Gastrocnemius medialis (tissue), 4 donors: ENCODE data around the gene TIMM17A. TPM values are rescaled to one million over a fixed set of nuclear protein-coding genes. Genes with fewer than 3 reads are reported as not detected.

ENCODE experiments used
- ATAC-seq, 2 donors: fragments of 150-250 bp; one replicate each; pipeline ENCODE4 v1.9.1; 2016
- DNase-seq, 2 donors: peaks; one replicate each; pipeline ENCODE4 v3.0.0-alpha.2; 2019
- H3K27ac ChIP-seq, 4 donors: fragments of 200-600 bp; sonication (generic); 1 replicate in 1 of 4; 2 replicates in 3 of 4; pipeline ENCODE4 v1.5.1; 2016 to 2018; ENCODE audit warnings: mild to moderate bottlenecking in 2 of 4, moderate library complexity in 1 of 4
- H3K27me3 ChIP-seq, 3 donors: fragments of 200-600 bp; sonication (generic) in 2 of 3; 1 replicate in 1 of 3; 2 replicates in 2 of 3; pipeline versions ENCODE4 v1.5.1 to v1.6.0; 2016 to 2019; ENCODE audit warnings: mild to moderate bottlenecking in 1 of 3, moderate library complexity in 1 of 3
- H3K36me3 ChIP-seq, 2 donors: fragments of 200-600 bp; sonication (generic) in 1 of 2; one replicate each; pipeline ENCODE4 v1.5.1; 2017 to 2018
- H3K4me1 ChIP-seq, 2 donors: fragments of 200-600 bp; sonication (generic) in 1 of 2; one replicate each; pipeline ENCODE4 v1.5.1; 2016 to 2017; ENCODE audit warnings: mild to moderate bottlenecking in 2 of 2
- H3K4me3 ChIP-seq, 4 donors: fragments of 200-600 bp; sonication (generic) in 3 of 4; 1 replicate in 1 of 4; 2 replicates in 3 of 4; pipeline ENCODE4 v1.5.1; 2016 to 2019; ENCODE audit warnings: mild to moderate bottlenecking in 2 of 4
- H3K9me3 ChIP-seq, 3 donors: fragments of 200-600 bp; sonication (generic) in 2 of 3; 1 replicate in 1 of 3; 2 replicates in 2 of 3; pipeline ENCODE4 v1.5.1; 2016 to 2019
- CTCF ChIP-seq, 5 experiments: fragments of 450-650 bp in 3 of 5; fragments of 200-600 bp in 2 of 5; sonication (generic) in 2 of 5; IDR thresholded peaks in 4 of 5; conservative IDR thresholded peaks in 1 of 5; 1 replicate in 4 of 5; 2 replicates in 1 of 5; pipeline ENCODE4 v1.5.1; 2016 to 2019; ENCODE audit warnings: antibody characterized with exemption in 5 of 5, mild to moderate bottlenecking in 3 of 5, moderate library complexity in 3 of 5
- POLR2A ChIP-seq, 2 donors: fragments of 450-650 bp; IDR thresholded peaks; one replicate each; pipeline ENCODE4 v1.6.1; 2017; ENCODE audit warnings: antibody characterized with exemption in 2 of 2, mild to moderate bottlenecking in 2 of 2, moderate library complexity in 2 of 2
- in situ Hi-C, 4 donors: fragments of 200-750 bp; cut with MboI; loops; one replicate each; pipeline versions ENCODE4 v1.15.0 to v1.8.0; 2017; ENCODE audit warnings: low sequenced_read_pairs in 4 of 4
- intact Hi-C: fragments of 100-400 bp; cut with DNase I; formaldehyde crosslinking; loops from one replicate; pipeline ENCODE4 v1.15.1; 2023; ENCODE audit warnings: low total_unique reads
- total RNA-seq, 4 donors: library from RNA; depleted of rRNA; stranded (reverse); fragments of >200 nt; gene quantifications; one replicate each; pipeline versions ENCODE4 v1.1.0 to v1.2.3, GENCODE V29; 2016

TIMM17A gene
- total RNA-seq, 4 donors from 2014 or later: 33.6 to 67.6 (median 43.3) TPM

- Histone ChIP-seq H3K27ac (no peak overlapping the region), H3K4me3 (no peak overlapping the region), H3K9me3 (no peaks in the 10 kb centered on the region), H3K36me3 (peaks cover 4 to 91% of the 10 kb centered on the region in 2 donors), H3K27me3 (no peaks in the 10 kb centered on the region), H3K4me1 (no peaks in the 10 kb centered on the region)
- in situ Hi-C loops: no loop called here
- intact Hi-C loops: no loop called here
- TF ChIP-seq POLR2A (IDR thresholded peaks at IDR 0.05): no peak
- TF ChIP-seq CTCF (IDR thresholded peaks at IDR 0.05 in 4 of 5, conservative IDR thresholded peaks at IDR 0.05 in 1 of 5): no peak
- ATAC-seq (no peak), DNase-seq (no peak)
Observed at GRCh38 chr1:201966171-201966570, 10.9 kb downstream of the TIMM17A start.

GRCh38 chr1:201968202-201968925 lies 13.1 kb downstream of the TIMM17A start:
- intact Hi-C loops (no loop called here), in situ Hi-C loops (no loop called here)
- no peaks in the 10 kb centered on the region for H3K27me3 ChIP-seq
- no peaks in the 10 kb centered on the region for H3K9me3 ChIP-seq
- H3K4me1 ChIP-seq: peaks cover 7% of the 10 kb centered on the region in 2 donors
- no peak for TF ChIP-seq CTCF (IDR thresholded peaks at IDR 0.05 in 4 of 5, conservative IDR thresholded peaks at IDR 0.05 in 1 of 5)
- no peak for TF ChIP-seq POLR2A (IDR thresholded peaks at IDR 0.05)
- H3K4me3 ChIP-seq: no peak overlapping the region
- DNase-seq (no peak), ATAC-seq (no peak)
- no peak overlapping the region for H3K27ac ChIP-seq
- peaks cover 0 to 69% of the 10 kb centered on the region in 2 donors for H3K36me3 ChIP-seq

- TF ChIP-seq POLR2A (IDR thresholded peaks at IDR 0.05): no peak
- no peak for TF ChIP-seq CTCF (IDR thresholded peaks at IDR 0.05 in 4 of 5, conservative IDR thresholded peaks at IDR 0.05 in 1 of 5)
- DNase-seq (no peak), ATAC-seq (no peak)
- Histone ChIP-seq H3K4me1 (peaks cover 7% of the 10 kb centered on the region in 2 donors), H3K4me3 (no peak overlapping the region), H3K27me3 (no peaks in the 10 kb centered on the region), H3K27ac (no peak overlapping the region), H3K36me3 (peaks cover 0 to 48% of the 10 kb centered on the region in 2 donors), H3K9me3 (no peaks in the 10 kb centered on the region)
- in situ Hi-C loops (loop anchor here (5.0 kb wide), 2 partner anchors 73 to 78 kb away; no protein-coding TSS in a partner anchor), intact Hi-C loops (loop anchor here (5.0 kb wide), 1 partner anchor 143 kb away; the partner anchor contains the start of gene IPO9)
Observed at GRCh38 chr1:201970334-201971159, 15.2 kb downstream of the TIMM17A start.

GRCh38 chr1:201982082-201982622 lies 26.8 kb downstream of the TIMM17A start:
- in situ Hi-C loops: no loop called here

More at GRCh38 chr1:201982082-201982622, 26.8 kb downstream of the TIMM17A start:
- peaks cover 5 to 11% of the 10 kb centered on the region in 2 donors for H3K4me1 ChIP-seq
- H3K27me3 ChIP-seq: no peaks in the 10 kb centered on the region
- DNase-seq (peak; percentile 27 to 49), ATAC-seq (peak in 1 of 2 donors; percentile 10)
- peak overlapping the region; percentile 78 to 95 (median 86) for H3K4me3 ChIP-seq
- intact Hi-C loops: loop anchor here (2.0 to 10.0 kb wide), 2 partner anchors 27 to 447 kb away; partner anchors contain the start of genes NAV1 and TIMM17A
- H3K9me3 ChIP-seq: no peaks in the 10 kb centered on the region
- TF ChIP-seq POLR2A (IDR thresholded peaks at IDR 0.05) (no peak), CTCF (IDR thresholded peaks at IDR 0.05 in 4 of 5, conservative IDR thresholded peaks at IDR 0.05 in 1 of 5) (no peak)
- peak overlapping the region; percentile 36 to 90 (median 82) for H3K27ac ChIP-seq
- no peaks in the 10 kb centered on the region for H3K36me3 ChIP-seq
